ENCODE measurements around the gene ARSK. TPM values are rescaled to one million over a fixed set of nuclear protein-coding genes. Genes with fewer than 3 reads are reported as not detected.

Gene ARSK
- total and polyA plus RNA-seq, 2 experiments from 2014 or later: 23.2 to 40.8 TPM

- no peak for TF ChIP-seq ZNF462 (CRISPR knock-in tag; IDR thresholded peaks at IDR 0.05)
- no peak for TF ChIP-seq REST (IDR thresholded peaks at IDR 0.05; ENCODE audit: unreplicated experiment)
- no peak for TF ChIP-seq EZH2 (IDR thresholded peaks at IDR 0.05; ENCODE audit: low read depth, unreplicated experiment)
Observed at GRCh38 chr5:95617057-95617456, 62.2 kb downstream of the ARSK start (continued).

- Histone ChIP-seq H3K4me2 (peak overlapping the region; percentile 78), H3K27ac (ENCODE audit: low read depth) (no peak overlapping the region), H3K27me3 (ENCODE audit: insufficient read depth) (peaks cover 65% of the 10 kb centered on the region), H3F3A (replicated peaks; ENCODE audit: low read depth) (no peaks in the 10 kb centered on the region), H3K79me2 (replicated peaks; ENCODE audit: insufficient read depth) (no peaks in the 10 kb centered on the region), H3K9me2 (ENCODE audit: insufficient read depth) (peaks cover 1% of the 10 kb centered on the region; the same call in 1 of the 2 replicates), H4K20me1 (replicated peaks; ENCODE audit: insufficient read depth) (no peaks in the 10 kb centered on the region), H3K36me3 (ENCODE audit: insufficient read depth) (no peaks in the 10 kb centered on the region), H3K4me3 (peak overlapping the region; percentile 62), H3K4me1 (ENCODE audit: insufficient read depth) (peaks cover 7% of the 10 kb centered on the region; the same call in 1 of the 2 replicates), H2AFZ (no peak overlapping the region)
- no peak for DNase-seq (ENCODE audit: low spot score)
- peaks cover 43% of the 10 kb centered on the region for H3K27me3 Mint-ChIP-seq (ENCODE audit: insufficient read depth, low read depth, poor library complexity)
- H3K9me3 Mint-ChIP-seq: peaks cover 5% of the 10 kb centered on the region
- H3K4me1 Mint-ChIP-seq: peaks cover 13% of the 10 kb centered on the region
- no peak for ATAC-seq
- H3K4me3 Mint-ChIP-seq: peak overlapping the region; percentile 82
- no peak overlapping the region for H3K27ac Mint-ChIP-seq
- H3K36me3 Mint-ChIP-seq (ENCODE audit: low read depth): peaks cover 3% of the 10 kb centered on the region; the same call in 2 of the 3 replicates
- no peak for TF ChIP-seq EZH2 (IDR thresholded peaks at IDR 0.05; ENCODE audit: low read depth, unreplicated experiment)
- TF ChIP-seq ETS1 (IDR thresholded peaks at IDR 0.05): no peak
- TF ChIP-seq REST (IDR thresholded peaks at IDR 0.05; ENCODE audit: unreplicated experiment): no peak
- no peak for TF ChIP-seq NANOG (IDR thresholded peaks at IDR 0.05; ENCODE audit: borderline replicate concordance)
- no peak for TF ChIP-seq CTCF (conservative IDR thresholded peaks at IDR 0.05; ENCODE audit: low read depth in 2 of 2)
- TF ChIP-seq STAT1 (IDR thresholded peaks at IDR 0.05; ENCODE audit: unreplicated experiment): no peak
- no peak for TF ChIP-seq JUNB (IDR thresholded peaks at IDR 0.05; ENCODE audit: unreplicated experiment)
Observed at GRCh38 chr5:95619096-95619495, 64.2 kb downstream of the ARSK start.

Data from GM23338 (cell line).